ENCODE results near the gene EDEM2. TPM values are rescaled to one million over a fixed set of nuclear protein-coding genes. Genes with fewer than 3 reads are reported as not detected.
A peak's percentile ranks its signal among the peaks of the same experiment; 100 is the strongest.
"Not testable (repeated sequence)": the region's sequence is repeated elsewhere in the genome, so short reads cannot be mapped to it uniquely, and the experiment has no call there.

EDEM2 gene
- total RNA-seq, 1 donor from 2014 or later = 20.3 TPM

DNA sequence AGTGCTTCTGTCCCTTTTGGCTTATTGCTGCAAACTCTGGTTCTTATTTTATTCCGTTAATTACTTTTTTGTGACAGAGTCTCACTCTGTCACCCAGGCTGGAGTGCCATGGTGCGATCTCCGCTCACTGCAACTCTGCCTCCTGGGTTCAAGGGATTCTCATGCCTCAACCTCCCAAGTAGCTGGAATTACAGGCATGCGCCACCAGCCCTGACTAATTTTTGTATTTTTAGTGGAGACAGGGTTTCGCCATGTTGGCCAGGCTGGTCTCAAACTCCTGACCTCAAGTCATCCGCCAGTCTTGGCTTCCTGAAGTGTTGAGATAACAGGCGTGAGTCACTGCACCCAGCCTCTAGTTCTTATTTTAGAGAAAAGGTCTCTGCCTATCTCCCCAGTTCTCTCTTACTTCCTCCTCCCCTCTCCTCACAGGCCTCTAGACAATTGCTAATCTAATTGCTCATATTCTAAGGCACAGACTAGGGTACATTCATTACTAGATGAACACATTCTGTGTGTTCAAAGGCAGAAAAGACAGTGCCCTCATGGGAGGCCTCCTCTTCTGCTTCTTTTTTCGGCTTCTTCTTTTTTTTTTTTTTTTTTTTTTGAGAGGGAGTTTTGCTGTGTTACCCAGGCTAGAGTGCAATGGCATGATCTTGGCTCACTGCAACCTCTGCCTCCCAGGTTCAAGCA, 27.0 kb downstream of the EDEM2 start:
- intact Hi-C loops (cut with DNase I) = no loop called here
- peaks cover 51 to 77% of the 10 kb centered on the region in 2 donors for H3K36me3 ChIP-seq
- no peaks in the 10 kb centered on the region for H3K9me3 ChIP-seq
- H3K27ac ChIP-seq = peak overlapping the region; percentile 53 to 70
- H3K27me3 ChIP-seq = no peaks in the 10 kb centered on the region
- H3K4me1 ChIP-seq = peaks cover 0 to 3% of the 10 kb centered on the region in 2 donors
- peak; percentile 12 to 76 for DNase-seq (ENCODE audit: low spot score in 2 of 2)
- TF ChIP-seq, protein P1, sequence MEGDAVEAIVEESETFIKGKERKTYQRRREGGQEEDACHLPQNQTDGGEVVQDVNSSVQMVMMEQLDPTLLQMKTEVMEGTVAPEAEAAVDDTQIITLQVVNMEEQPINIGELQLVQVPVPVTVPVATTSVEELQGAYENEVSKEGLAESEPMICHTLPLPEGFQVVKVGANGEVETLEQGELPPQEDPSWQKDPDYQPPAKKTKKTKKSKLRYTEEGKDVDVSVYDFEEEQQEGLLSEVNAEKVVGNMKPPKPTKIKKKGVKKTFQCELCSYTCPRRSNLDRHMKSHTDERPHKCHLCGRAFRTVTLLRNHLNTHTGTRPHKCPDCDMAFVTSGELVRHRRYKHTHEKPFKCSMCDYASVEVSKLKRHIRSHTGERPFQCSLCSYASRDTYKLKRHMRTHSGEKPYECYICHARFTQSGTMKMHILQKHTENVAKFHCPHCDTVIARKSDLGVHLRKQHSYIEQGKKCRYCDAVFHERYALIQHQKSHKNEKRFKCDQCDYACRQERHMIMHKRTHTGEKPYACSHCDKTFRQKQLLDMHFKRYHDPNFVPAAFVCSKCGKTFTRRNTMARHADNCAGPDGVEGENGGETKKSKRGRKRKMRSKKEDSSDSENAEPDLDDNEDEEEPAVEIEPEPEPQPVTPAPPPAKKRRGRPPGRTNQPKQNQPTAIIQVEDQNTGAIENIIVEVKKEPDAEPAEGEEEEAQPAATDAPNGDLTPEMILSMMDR (IDR thresholded peaks at IDR 0.05) = no peak
- no peak overlapping the region for H3K4me3 ChIP-seq

DNA sequence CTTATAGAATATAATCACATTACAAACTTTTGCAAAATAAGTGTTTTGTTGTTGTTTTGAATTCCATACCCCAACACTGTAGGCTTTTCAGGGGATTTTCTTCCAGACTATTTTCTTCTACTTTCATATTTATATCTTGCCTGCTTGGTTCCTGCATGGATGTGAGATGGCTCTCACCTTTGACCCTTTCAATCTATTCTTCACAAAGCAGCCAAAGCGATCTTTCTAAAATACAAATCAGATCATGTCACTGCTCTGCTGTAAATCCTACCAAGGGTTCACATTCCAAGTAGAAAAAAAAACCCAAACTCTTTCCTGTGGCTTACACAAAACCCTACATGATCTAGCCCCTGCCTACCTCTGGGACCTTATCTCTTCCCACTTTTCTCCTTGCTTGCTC, 29.5 kb downstream of the EDEM2 start:
- H3K27me3 ChIP-seq = no peaks in the 10 kb centered on the region
- H3K9me3 ChIP-seq = no peaks in the 10 kb centered on the region
- peaks cover 0 to 3% of the 10 kb centered on the region in 2 donors for H3K4me1 ChIP-seq
- H3K4me3 ChIP-seq = no peak overlapping the region
- H3K36me3 ChIP-seq = peaks cover 45 to 57% of the 10 kb centered on the region in 2 donors
- DNase-seq (ENCODE audit: low spot score in 2 of 2) = no peak
- intact Hi-C loops (cut with DNase I) = no loop called here
- TF ChIP-seq, protein P1 (IDR thresholded peaks at IDR 0.05) = no peak
- H3K27ac ChIP-seq = no peak overlapping the region

DNA sequence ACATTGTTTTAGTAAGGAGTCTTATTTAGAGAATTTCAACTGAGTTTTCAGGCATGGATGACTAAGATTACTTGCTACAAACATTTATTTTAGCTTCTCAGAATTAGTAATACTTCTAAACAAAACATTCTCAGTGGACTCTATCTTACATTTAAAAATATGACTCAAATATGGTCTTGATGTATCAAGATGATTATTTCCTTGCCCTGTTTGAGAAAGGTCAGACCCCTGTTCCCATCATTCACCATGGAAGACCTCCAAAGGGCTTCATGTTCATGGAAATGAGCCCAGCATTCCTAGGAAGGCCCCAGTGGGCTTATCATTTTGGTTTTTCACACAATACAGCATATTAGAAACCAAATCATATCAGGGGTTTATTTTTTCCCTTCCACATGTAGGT, 29.9 kb downstream of the EDEM2 start:
- peak overlapping the region; percentile 48 to 77 for H3K27ac ChIP-seq
- no peak for DNase-seq (ENCODE audit: low spot score in 2 of 2)
- intact Hi-C loops (cut with DNase I) = no loop called here

DNA sequence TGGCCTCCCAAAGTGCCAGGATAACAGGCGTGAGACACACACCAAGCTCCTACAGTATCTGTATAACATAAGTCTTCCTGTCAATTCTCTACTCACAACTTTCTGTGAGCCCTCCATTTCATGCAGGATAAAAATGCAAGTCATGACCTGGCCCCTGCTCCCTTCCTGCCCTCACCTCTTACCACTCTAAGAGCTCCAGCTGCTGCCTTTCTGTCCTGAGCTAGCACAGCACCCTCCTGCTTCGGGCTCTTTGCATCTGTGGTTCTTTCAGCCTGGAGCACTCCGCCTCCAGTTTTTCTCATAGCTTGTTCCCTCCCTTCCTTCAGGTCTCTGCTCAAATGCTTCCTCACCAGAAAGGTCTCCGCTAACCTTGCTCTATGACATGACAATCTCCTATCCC, 30.9 kb downstream of the EDEM2 start:
- peak in 1 of 2 donors; percentile 54 for DNase-seq (ENCODE audit: low spot score in 2 of 2)
- TF ChIP-seq, protein P1 (IDR thresholded peaks at IDR 0.05) = no peak
- no peaks in the 10 kb centered on the region for H3K27me3 ChIP-seq
- peaks cover 35 to 43% of the 10 kb centered on the region in 2 donors for H3K36me3 ChIP-seq
- intact Hi-C loops (cut with DNase I) = no loop called here
- H3K27ac ChIP-seq = peak overlapping the region; percentile 48 to 77
- peaks cover 0 to 3% of the 10 kb centered on the region in 2 donors for H3K4me1 ChIP-seq
- no peak overlapping the region for H3K4me3 ChIP-seq
- no peaks in the 10 kb centered on the region for H3K9me3 ChIP-seq

More for the DNA sequence above, 29.9 kb downstream of the EDEM2 start:
- H3K4me1 ChIP-seq = peaks cover 0 to 3% of the 10 kb centered on the region in 2 donors
- TF ChIP-seq, protein P1 (IDR thresholded peaks at IDR 0.05) = no peak
- H3K9me3 ChIP-seq = no peaks in the 10 kb centered on the region
- H3K4me3 ChIP-seq = no peak overlapping the region
- peaks cover 42 to 53% of the 10 kb centered on the region in 2 donors for H3K36me3 ChIP-seq
- no peaks in the 10 kb centered on the region for H3K27me3 ChIP-seq

DNA sequence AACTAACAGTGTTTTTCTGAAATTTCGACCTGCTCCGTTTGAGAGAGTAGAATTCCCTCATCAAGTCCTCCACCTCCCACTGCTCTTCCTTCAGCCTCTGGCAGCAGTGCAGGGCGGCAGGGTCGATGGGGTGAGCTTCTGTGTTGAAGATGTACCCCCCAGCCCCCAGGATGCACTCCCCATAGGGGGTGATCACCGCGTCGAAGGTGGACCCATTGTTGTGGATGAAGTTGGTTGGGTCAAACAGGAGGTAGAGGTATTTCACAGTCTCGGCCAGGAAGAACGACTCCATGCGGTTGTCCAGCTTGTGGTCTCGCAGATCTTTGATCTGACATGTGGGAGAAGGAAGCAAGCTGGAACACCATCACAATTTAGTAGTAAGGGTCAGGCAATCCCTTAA, 31.5 kb downstream of the EDEM2 start:
- H3K4me1 ChIP-seq = peaks cover 0 to 3% of the 10 kb centered on the region in 2 donors
- intact Hi-C loops (cut with DNase I) = no loop called here
- H3K9me3 ChIP-seq = no peaks in the 10 kb centered on the region
- H3K27me3 ChIP-seq = no peaks in the 10 kb centered on the region
- TF ChIP-seq, protein P1 (IDR thresholded peaks at IDR 0.05) = no peak
- H3K4me3 ChIP-seq = no peak overlapping the region
- peaks cover 34 to 38% of the 10 kb centered on the region in 2 donors for H3K36me3 ChIP-seq
- no peak for DNase-seq (ENCODE audit: low spot score in 2 of 2)
- peak overlapping the region; percentile 48 to 77 for H3K27ac ChIP-seq

DNA sequence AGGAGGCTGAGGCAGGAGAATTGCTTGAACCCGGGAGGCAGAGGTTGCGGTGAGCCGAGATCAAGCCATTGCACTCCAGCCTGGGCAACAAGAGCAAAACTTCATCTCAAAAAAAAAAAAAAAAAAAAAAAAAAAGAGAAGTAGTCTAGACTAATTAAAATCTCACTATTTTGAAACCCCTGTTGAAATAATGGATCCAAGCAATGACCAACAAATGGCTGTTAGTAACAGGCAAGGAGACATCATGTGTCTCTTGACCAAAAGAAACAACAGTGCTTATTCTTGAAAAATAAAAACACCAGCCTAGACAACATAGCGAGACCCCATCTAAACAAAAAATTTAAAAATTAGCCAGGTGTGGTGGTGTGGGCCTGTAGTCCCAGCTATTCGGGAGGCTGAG, 34.9 kb downstream of the EDEM2 start:
- H3K9me3 ChIP-seq; DNase-seq (ENCODE audit: low spot score in 2 of 2); H3K4me1 ChIP-seq; intact Hi-C loops (cut with DNase I); H3K4me3 ChIP-seq; H3K27ac ChIP-seq; H3K27me3 ChIP-seq: not testable (repeated sequence)
- peaks cover 18 to 24% of the 10 kb centered on the region in 2 donors for H3K36me3 ChIP-seq

Data from ascending aorta (tissue), 2 donors.